HCT116 (cell line): ENCODE results near the gene NCBP2L. TPM values are rescaled to one million over a fixed set of nuclear protein-coding genes. Genes with fewer than 3 reads are reported as not detected.

Source experiments
- ATAC-seq: fragments of 200-7000 bp; cut with Tn5 transposase; 2 replicates; pipeline ENCODE4 v1.9.1; 2020; ENCODE audit warnings: mild to moderate bottlenecking, moderate library complexity
- BruUV-seq: library from RNA; stranded (reverse); fragments of 400-500 nt; replicated peaks from 2 replicates; lab custom pipeline; 2021; lab: Mats Ljungman, UMichigan
- CTCF ChIA-PET: fragments of 300-600 bp; sonication (Branson Sonifier 250); formaldehyde crosslinking; loops from one replicate; lab custom pipeline; 2021; ENCODE audit warnings: antibody characterized with exemption; lab: Charles Lee
- POLR2A ChIA-PET: fragments of 300-600, 350-600 bp; sonication (Branson Sonifier 250); formaldehyde crosslinking; loops from one replicate; lab custom pipeline; 2021; ENCODE audit warnings: antibody characterized with exemption; lab: Charles Lee
- RAD21 ChIA-PET, 2 experiments: fragments of 300-600 bp; sonication (Branson Sonifier 250); formaldehyde crosslinking; loops; one replicate each; lab custom pipeline; 2023; ENCODE audit warnings: low total read pairs in 2 of 2; ENCODE audit not compliant: uncharacterized antibody in 2 of 2, unreplicated experiment in 2 of 2, low non-redundant PET in 1 of 2; lab: Charles Lee
- DNase-seq: peaks from one replicate; pipeline ENCODE4 v3.0.0-alpha.2; 2010; ENCODE audit warnings: low read depth, low spot score
- H2AFZ ChIP-seq: fragments of 200-600 bp; shearing (Covaris generic), sonication (generic); 2 replicates; pipeline ENCODE4 v1.6.1; 2017; ENCODE audit warnings: low read depth, mixed run types, mixed read lengths, antibody characterized with exemption, low read length; ENCODE audit not compliant: poor library complexity, severe bottlenecking
- H3K27ac ChIP-seq: 2 replicates; pipeline ENCODE4 v1.5.1; 2012; ENCODE audit warnings: low read depth, low read length
- H3K27me3 ChIP-seq: fragments of 200-600 bp; sonication (generic); 2 replicates; pipeline ENCODE4 v1.6.1; 2016; ENCODE audit warnings: mixed run types, low read length, mixed read lengths; ENCODE audit not compliant: insufficient read depth
- H3K36me3 ChIP-seq, 2 experiments: fragments of 200-500 bp in 1 of 2; fragments of 200-600 bp in 1 of 2; sonication (Bioruptor generic) in 1 of 2; sonication (generic) in 1 of 2; 2 replicates each; pipeline versions ENCODE4 v1.5.1 to v1.6.1; 2014 to 2016; ENCODE audit warnings: low read length in 2 of 2, inconsistent platforms in 1 of 2, mixed read lengths in 1 of 2, mixed run types in 1 of 2; ENCODE audit not compliant: insufficient read depth in 2 of 2, control insufficient read depth in 1 of 2
- H3K4me1 ChIP-seq, 2 experiments: fragments of 200-600 bp in 1 of 2; sonication (generic) in 1 of 2; 2 replicates each; pipeline versions ENCODE4 v1.5.1 to v1.6.1; 2012 to 2017; ENCODE audit warnings: low read length in 2 of 2, inconsistent platforms in 1 of 2, mild to moderate bottlenecking in 1 of 2, mixed read lengths in 1 of 2, mixed run types in 1 of 2, moderate library complexity in 1 of 2; ENCODE audit not compliant: insufficient read depth in 2 of 2, control insufficient read depth in 1 of 2
- H3K4me2 ChIP-seq: fragments of 200-600 bp; sonication (generic); 2 replicates; pipeline ENCODE4 v1.6.1; 2017; ENCODE audit warnings: mixed run types, low read length, mixed read lengths
- H3K4me3 ChIP-seq, 2 experiments: fragments of 200-600 bp in 1 of 2; sonication (generic) in 1 of 2; replicated peaks in 1 of 2; 2 replicates each; pipeline ENCODE4 v1.5.1; 2011 to 2016; ENCODE audit warnings: low read length in 2 of 2, control low read depth in 1 of 2, low read depth in 1 of 2, mild to moderate bottlenecking in 1 of 2, mixed read lengths in 1 of 2, mixed run types in 1 of 2
- H3K79me2 ChIP-seq: fragments of 200-600 bp; sonication (generic); 2 replicates; pipeline ENCODE4 v1.6.1; 2017; ENCODE audit warnings: mild to moderate bottlenecking, mixed run types, low read length, moderate library complexity, mixed read lengths; ENCODE audit not compliant: insufficient read depth
- H3K9ac ChIP-seq: fragments of 200-600 bp; sonication (generic); 2 replicates; pipeline ENCODE4 v1.6.1; 2016; ENCODE audit warnings: low read length, mixed read lengths
- H3K9me2 ChIP-seq: fragments of 200-600 bp; sonication (generic), shearing (Covaris generic); 2 replicates; pipeline ENCODE4 v1.6.1; 2017; ENCODE audit warnings: mixed run types, mild to moderate bottlenecking, moderate library complexity; ENCODE audit not compliant: insufficient read depth
- H3K9me3 ChIP-seq, 2 experiments: fragments of 200-500 bp in 1 of 2; fragments of 200-600 bp in 1 of 2; sonication (Bioruptor generic) in 1 of 2; sonication (generic) in 1 of 2; 2 replicates each; pipeline ENCODE4 v1.6.1; 2014 to 2017; ENCODE audit warnings: low read length in 2 of 2, mixed read lengths in 2 of 2, inconsistent platforms in 1 of 2, low read depth in 1 of 2, mild to moderate bottlenecking in 1 of 2, mixed run types in 1 of 2, moderate library complexity in 1 of 2; ENCODE audit not compliant: control insufficient read depth in 1 of 2, insufficient read depth in 1 of 2
- H4K20me1 ChIP-seq: fragments of 200-600 bp; sonication (generic), shearing (Covaris generic); 2 replicates; pipeline ENCODE4 v1.6.1; 2017; ENCODE audit warnings: mixed run types, mild to moderate bottlenecking, moderate library complexity; ENCODE audit not compliant: insufficient read depth
- CBX3 ChIP-seq: IDR thresholded peaks from 2 replicates; pipeline ENCODE4 v1.6.1; 2012; ENCODE audit warnings: low read depth
- CEBPB ChIP-seq: IDR thresholded peaks from 2 replicates; pipeline ENCODE4 v1.6.1; 2012; ENCODE audit warnings: low read depth
- ELF1 ChIP-seq: IDR thresholded peaks from 2 replicates; pipeline ENCODE4 v1.6.1; 2012; ENCODE audit warnings: low read depth, borderline replicate concordance
- EZH2phosphoT487 ChIP-seq: fragments of 200-600 bp; IDR thresholded peaks from 2 replicates; pipeline ENCODE4 v1.6.1; 2018; ENCODE audit warnings: antibody characterized with exemption, borderline replicate concordance
- JUND ChIP-seq: IDR thresholded peaks from 2 replicates; pipeline ENCODE4 v1.6.1; 2012
- POLR2AphosphoS5 ChIP-seq: IDR thresholded peaks from 2 replicates; pipeline ENCODE4 v1.6.1; 2011; ENCODE audit warnings: mild to moderate bottlenecking, low read depth, low read length, moderate library complexity
- RAD21 ChIP-seq: IDR thresholded peaks from 2 replicates; pipeline ENCODE4 v1.6.1; 2012; ENCODE audit warnings: low read depth, mild to moderate bottlenecking
- SIN3A ChIP-seq: IDR thresholded peaks from 2 replicates; pipeline ENCODE4 v1.6.1; 2012; ENCODE audit warnings: low read depth
- SRF ChIP-seq: IDR thresholded peaks from 2 replicates; pipeline ENCODE4 v1.6.1; 2012; ENCODE audit warnings: low read depth
- TCF7L2 ChIP-seq: IDR thresholded peaks from 2 replicates; pipeline ENCODE4 v1.7.0; 2011; ENCODE audit warnings: borderline replicate concordance, inconsistent platforms; ENCODE audit not compliant: insufficient read depth, insufficient read length; ENCODE audit errors: extremely low read depth
- YY1 ChIP-seq: IDR thresholded peaks from 2 replicates; pipeline ENCODE4 v1.6.1; 2011; ENCODE audit warnings: low read length, low read depth, moderate library complexity, mild to moderate bottlenecking; ENCODE audit not compliant: insufficient replicate concordance; ENCODE audit errors: extremely low read depth
- ZFX ChIP-seq: fragments of 450-650 bp; IDR thresholded peaks from 2 replicates; pipeline ENCODE4 v1.6.1; 2017
- ZNF274 ChIP-seq: fragments of 200-500 bp; sonication (Bioruptor generic); IDR thresholded peaks from 2 replicates; pipeline ENCODE4 v1.6.1; 2014; ENCODE audit warnings: mild to moderate bottlenecking, low read depth, low read length, inconsistent platforms
- intact Hi-C: fragments of 100-400 bp; cut with micrococcal nuclease; formaldehyde crosslinking; loops from 2 replicates; pipeline ENCODE4 v1.10.0; 2022
- total RNA-seq: library from RNA; stranded (reverse); gene quantifications from one replicate; pipeline ENCODE4 v1.2.1, GENCODE V29; 2021; ENCODE audit not compliant: unreplicated experiment
- TF ChIP-seq, protein P1 (sequence below): IDR thresholded peaks from 2 replicates; pipeline ENCODE4 v1.6.1; 2012
- TF ChIP-seq, protein P2 (sequence below): IDR thresholded peaks from 2 replicates; pipeline ENCODE4 v1.6.1; 2012
- TF ChIP-seq, protein P3 (sequence below): IDR thresholded peaks from 2 replicates; pipeline ENCODE4 v1.6.1; 2012; ENCODE audit warnings: low read depth

The NCBP2L gene
- total RNA-seq, 1 experiment from 2014 or later: not detected

DNA sequence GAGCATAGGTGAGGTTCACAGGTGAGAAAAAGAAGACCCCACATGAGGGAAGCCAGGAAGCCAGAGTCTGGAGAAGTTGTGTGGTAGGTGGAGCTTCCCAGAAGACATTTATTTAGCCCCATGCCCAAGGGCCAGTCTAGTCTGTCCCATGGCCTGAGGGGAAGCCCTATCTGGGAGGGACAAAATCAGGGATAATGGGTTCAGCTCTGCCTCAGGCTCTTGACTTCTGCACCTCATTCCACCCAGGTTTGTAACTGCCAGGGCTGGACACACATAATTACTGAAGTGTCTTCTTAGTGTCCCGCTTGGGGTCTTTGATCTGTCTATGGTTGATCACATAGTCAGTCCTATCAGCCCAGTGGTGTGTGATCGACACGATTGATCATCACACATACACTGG lies 38.0 kb upstream of the NCBP2L start:
- no peak for ATAC-seq
- no peak for DNase-seq
- no TSS peak for BruUV-seq
- H3K27ac ChIP-seq: no peak overlapping the region
- POLR2A ChIA-PET: no interaction called here
- peaks cover 11 to 20% of the 10 kb centered on the region in 2 experiments for H3K4me1 ChIP-seq
- H3K9me3 ChIP-seq: no peaks in the 10 kb centered on the region
- H3K27me3 ChIP-seq: no peaks in the 10 kb centered on the region
- H3K79me2 ChIP-seq: no peaks in the 10 kb centered on the region
- RAD21 ChIA-PET: no interaction called here
- H3K4me2 ChIP-seq: no peak overlapping the region
- no peak overlapping the region for H2AFZ ChIP-seq
- intact Hi-C loops: no loop called here
- TF ChIP-seq RAD21: no peak
- TF ChIP-seq, all 23 proteins: peak for 0
- no peak overlapping the region for H3K9ac ChIP-seq
- no peaks in the 10 kb centered on the region for H3K36me3 ChIP-seq
- no peak overlapping the region for H3K4me3 ChIP-seq
- CTCF ChIA-PET: no interaction called here
- no peaks in the 10 kb centered on the region for H4K20me1 ChIP-seq
- H3K9me2 ChIP-seq: no peaks in the 10 kb centered on the region

DNA sequence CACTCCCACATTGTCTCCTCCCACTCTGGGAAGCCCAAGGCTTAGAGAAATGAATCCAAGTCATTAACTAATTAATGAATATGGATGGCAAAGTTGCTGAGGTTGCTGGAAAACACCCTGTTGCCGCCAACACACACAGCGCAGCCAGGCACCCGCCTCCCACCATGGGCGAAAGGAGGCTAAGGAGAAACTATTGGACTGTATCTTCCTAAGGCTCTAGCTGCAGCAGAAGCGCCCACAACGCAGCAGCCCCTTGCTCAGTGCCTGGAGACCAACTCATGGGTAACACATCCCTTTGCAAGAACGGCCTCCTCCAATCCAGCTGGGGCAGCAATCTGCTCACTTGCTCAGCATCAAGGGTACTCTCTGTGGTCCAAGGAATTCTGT lies 36.1 kb upstream of the NCBP2L start:
- H4K20me1 ChIP-seq: no peaks in the 10 kb centered on the region
- ChIA-PET CTCF (no interaction called here), POLR2A (interaction anchor here (1.1 kb wide), 1 partner anchor 9 kb away, joined by 5 read pairs; no protein-coding TSS in a partner anchor), RAD21 (no interaction called here)
- H3K4me1 ChIP-seq: peaks cover 11 to 19% of the 10 kb centered on the region in 2 experiments
- no peak overlapping the region for H3K9ac ChIP-seq
- H3K79me2 ChIP-seq: no peaks in the 10 kb centered on the region
- no peak overlapping the region for H3K27ac ChIP-seq
- H3K36me3 ChIP-seq: no peaks in the 10 kb centered on the region
- peak overlapping the region in 1 of 2 experiments; percentile 40; a peak in 2 of 4 replicates for H3K4me3 ChIP-seq
- BruUV-seq: no TSS peak
- no peaks in the 10 kb centered on the region for H3K9me3 ChIP-seq
- peak; percentile 42 for ATAC-seq
- H3K9me2 ChIP-seq: no peaks in the 10 kb centered on the region
- intact Hi-C loops: no loop called here
- no peaks in the 10 kb centered on the region for H3K27me3 ChIP-seq
- peak overlapping the region; percentile 65 for H3K4me2 ChIP-seq
- no peak for DNase-seq
- H2AFZ ChIP-seq: no peak overlapping the region
- TF ChIP-seq, protein P1, sequence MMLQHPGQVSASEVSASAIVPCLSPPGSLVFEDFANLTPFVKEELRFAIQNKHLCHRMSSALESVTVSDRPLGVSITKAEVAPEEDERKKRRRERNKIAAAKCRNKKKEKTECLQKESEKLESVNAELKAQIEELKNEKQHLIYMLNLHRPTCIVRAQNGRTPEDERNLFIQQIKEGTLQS: no peak
- TF ChIP-seq RAD21: no peak
- TF ChIP-seq JUND: no peak
- no peak for TF ChIP-seq SRF
- TF ChIP-seq CBX3: no peak
- TF ChIP-seq, protein P2, sequence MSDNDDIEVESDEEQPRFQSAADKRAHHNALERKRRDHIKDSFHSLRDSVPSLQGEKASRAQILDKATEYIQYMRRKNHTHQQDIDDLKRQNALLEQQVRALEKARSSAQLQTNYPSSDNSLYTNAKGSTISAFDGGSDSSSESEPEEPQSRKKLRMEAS: no peak
- TF ChIP-seq, protein P3, sequence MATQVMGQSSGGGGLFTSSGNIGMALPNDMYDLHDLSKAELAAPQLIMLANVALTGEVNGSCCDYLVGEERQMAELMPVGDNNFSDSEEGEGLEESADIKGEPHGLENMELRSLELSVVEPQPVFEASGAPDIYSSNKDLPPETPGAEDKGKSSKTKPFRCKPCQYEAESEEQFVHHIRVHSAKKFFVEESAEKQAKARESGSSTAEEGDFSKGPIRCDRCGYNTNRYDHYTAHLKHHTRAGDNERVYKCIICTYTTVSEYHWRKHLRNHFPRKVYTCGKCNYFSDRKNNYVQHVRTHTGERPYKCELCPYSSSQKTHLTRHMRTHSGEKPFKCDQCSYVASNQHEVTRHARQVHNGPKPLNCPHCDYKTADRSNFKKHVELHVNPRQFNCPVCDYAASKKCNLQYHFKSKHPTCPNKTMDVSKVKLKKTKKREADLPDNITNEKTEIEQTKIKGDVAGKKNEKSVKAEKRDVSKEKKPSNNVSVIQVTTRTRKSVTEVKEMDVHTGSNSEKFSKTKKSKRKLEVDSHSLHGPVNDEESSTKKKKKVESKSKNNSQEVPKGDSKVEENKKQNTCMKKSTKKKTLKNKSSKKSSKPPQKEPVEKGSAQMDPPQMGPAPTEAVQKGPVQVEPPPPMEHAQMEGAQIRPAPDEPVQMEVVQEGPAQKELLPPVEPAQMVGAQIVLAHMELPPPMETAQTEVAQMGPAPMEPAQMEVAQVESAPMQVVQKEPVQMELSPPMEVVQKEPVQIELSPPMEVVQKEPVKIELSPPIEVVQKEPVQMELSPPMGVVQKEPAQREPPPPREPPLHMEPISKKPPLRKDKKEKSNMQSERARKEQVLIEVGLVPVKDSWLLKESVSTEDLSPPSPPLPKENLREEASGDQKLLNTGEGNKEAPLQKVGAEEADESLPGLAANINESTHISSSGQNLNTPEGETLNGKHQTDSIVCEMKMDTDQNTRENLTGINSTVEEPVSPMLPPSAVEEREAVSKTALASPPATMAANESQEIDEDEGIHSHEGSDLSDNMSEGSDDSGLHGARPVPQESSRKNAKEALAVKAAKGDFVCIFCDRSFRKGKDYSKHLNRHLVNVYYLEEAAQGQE: no peak
- no peak for TF ChIP-seq POLR2AphosphoS5
- TF ChIP-seq SIN3A: no peak
- no peak for TF ChIP-seq ELF1
- TF ChIP-seq ZNF274: no peak
- TF ChIP-seq CEBPB: no peak
- TF ChIP-seq YY1: no peak
- TF ChIP-seq ZFX: no peak
- TF ChIP-seq EZH2phosphoT487: no peak
- TF ChIP-seq TCF7L2: no peak
